Measurements from ENCODE around the gene AP2B1. TPM values are rescaled to one million over a fixed set of nuclear protein-coding genes. Genes with fewer than 3 reads are reported as not detected.

AP2B1 gene
- total and polyA plus RNA-seq, 2 experiments from 2014 or later, result 76.1 to 87.0 TPM

- no peaks in the 10 kb centered on the region for H3K79me2 ChIP-seq
- WGBS (ENCODE audit: low lambda C conversion rate, missing lambda C conversion rate), result 100% methylated on average over 1 of the region's 1 CpG
- DNase-seq (ENCODE audit: low spot score), result no peak
- H3K9me3 ChIP-seq (ENCODE audit: low read depth), result no peaks in the 10 kb centered on the region
- no peaks in the 10 kb centered on the region for H3K4me1 ChIP-seq (ENCODE audit: insufficient read depth)
- H3K4me3 ChIP-seq, result no peak overlapping the region
- H3K9me2 ChIP-seq (replicated peaks; ENCODE audit: insufficient read depth), result no peaks in the 10 kb centered on the region
- no peaks in the 10 kb centered on the region for H3K27me3 ChIP-seq
- no peak overlapping the region for H3K27ac ChIP-seq
- H3K4me2 ChIP-seq, result no peak overlapping the region
- TF ChIP-seq CTCF (IDR thresholded peaks at IDR 0.05; ENCODE audit: poor library complexity) (no peak), EZH2phosphoT487 (IDR thresholded peaks at IDR 0.05; ENCODE audit: low read depth, severe bottlenecking, unreplicated experiment) (no peak), EZH2 (IDR thresholded peaks at IDR 0.05; ENCODE audit: borderline replicate concordance) (no peak)
- no peak overlapping the region for H2AFZ ChIP-seq
- no peaks in the 10 kb centered on the region for H4K20me1 ChIP-seq (ENCODE audit: insufficient read depth, poor library complexity, severe bottlenecking)
- no peaks in the 10 kb centered on the region for H3K36me3 ChIP-seq (replicated peaks; ENCODE audit: insufficient read depth, low read depth)
These were observed 73.8 kb downstream of the AP2B1 start for GRCh38 chr17:35660902-35661301.

GRCh38 chr17:35664685-35665084 is 77.6 kb downstream of the AP2B1 start:
- no peak overlapping the region for H3K4me2 ChIP-seq
- no peak for DNase-seq (ENCODE audit: low spot score)
- no peaks in the 10 kb centered on the region for H3K36me3 ChIP-seq (replicated peaks; ENCODE audit: insufficient read depth, low read depth)
- H3K27me3 ChIP-seq, result no peaks in the 10 kb centered on the region
- no peak overlapping the region for H3K27ac ChIP-seq
- 92% methylated on average over 5 of the region's 5 CpGs for WGBS (ENCODE audit: low lambda C conversion rate, missing lambda C conversion rate)
- no peaks in the 10 kb centered on the region for H3K4me1 ChIP-seq (ENCODE audit: insufficient read depth)
- H3K79me2 ChIP-seq, result no peaks in the 10 kb centered on the region
- no peaks in the 10 kb centered on the region for H3K9me2 ChIP-seq (replicated peaks; ENCODE audit: insufficient read depth)
- no peak overlapping the region for H3K4me3 ChIP-seq
- TF ChIP-seq EZH2 (IDR thresholded peaks at IDR 0.05; ENCODE audit: borderline replicate concordance) (no peak), EZH2phosphoT487 (IDR thresholded peaks at IDR 0.05; ENCODE audit: low read depth, severe bottlenecking, unreplicated experiment) (no peak), CTCF (IDR thresholded peaks at IDR 0.05; ENCODE audit: poor library complexity) (no peak)
- H3K9me3 ChIP-seq (ENCODE audit: low read depth), result no peaks in the 10 kb centered on the region
- H2AFZ ChIP-seq, result no peak overlapping the region
- no peaks in the 10 kb centered on the region for H4K20me1 ChIP-seq (ENCODE audit: insufficient read depth, poor library complexity, severe bottlenecking)

DNA sequence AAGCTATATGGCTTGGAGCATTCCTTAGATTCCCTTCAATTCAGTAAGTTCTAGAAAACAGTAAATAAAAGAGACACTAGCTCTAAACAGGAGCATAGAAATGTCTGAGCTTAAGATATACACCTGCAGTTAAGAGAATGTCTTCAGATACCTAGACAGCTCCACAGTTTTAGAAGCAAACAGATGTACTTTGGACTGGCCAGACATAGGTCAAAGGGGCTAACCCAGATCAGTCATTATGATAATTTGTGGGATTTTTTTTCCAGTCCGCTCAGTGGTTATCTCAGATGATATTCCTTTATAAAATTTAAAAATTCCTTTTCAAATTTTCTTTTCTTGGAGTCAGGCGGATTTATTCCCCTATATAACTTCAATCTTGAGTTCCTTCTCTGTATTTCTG is 78.5 kb downstream of the AP2B1 start:
- H3K9me3 ChIP-seq (ENCODE audit: low read depth), result no peaks in the 10 kb centered on the region
- H4K20me1 ChIP-seq (ENCODE audit: insufficient read depth, poor library complexity, severe bottlenecking), result no peaks in the 10 kb centered on the region
- H3K9me2 ChIP-seq (replicated peaks; ENCODE audit: insufficient read depth), result no peaks in the 10 kb centered on the region
- no peaks in the 10 kb centered on the region for H3K36me3 ChIP-seq (replicated peaks; ENCODE audit: insufficient read depth, low read depth)
- no peaks in the 10 kb centered on the region for H3K27me3 ChIP-seq
- H3K27ac ChIP-seq, result no peak overlapping the region
- no peak overlapping the region for H3K4me3 ChIP-seq
- H2AFZ ChIP-seq, result no peak overlapping the region
- TF ChIP-seq CTCF (IDR thresholded peaks at IDR 0.05; ENCODE audit: poor library complexity), result no peak
- TF ChIP-seq EZH2 (IDR thresholded peaks at IDR 0.05; ENCODE audit: borderline replicate concordance), result no peak
- no peak for TF ChIP-seq EZH2phosphoT487 (IDR thresholded peaks at IDR 0.05; ENCODE audit: low read depth, severe bottlenecking, unreplicated experiment)
- WGBS (ENCODE audit: low lambda C conversion rate, missing lambda C conversion rate), result 96% methylated on average over 2 of the region's 2 CpGs
- H3K4me2 ChIP-seq, result no peak overlapping the region
- no peaks in the 10 kb centered on the region for H3K4me1 ChIP-seq (ENCODE audit: insufficient read depth)
- H3K79me2 ChIP-seq, result no peaks in the 10 kb centered on the region
- DNase-seq (ENCODE audit: low spot score), result no peak

DNA sequence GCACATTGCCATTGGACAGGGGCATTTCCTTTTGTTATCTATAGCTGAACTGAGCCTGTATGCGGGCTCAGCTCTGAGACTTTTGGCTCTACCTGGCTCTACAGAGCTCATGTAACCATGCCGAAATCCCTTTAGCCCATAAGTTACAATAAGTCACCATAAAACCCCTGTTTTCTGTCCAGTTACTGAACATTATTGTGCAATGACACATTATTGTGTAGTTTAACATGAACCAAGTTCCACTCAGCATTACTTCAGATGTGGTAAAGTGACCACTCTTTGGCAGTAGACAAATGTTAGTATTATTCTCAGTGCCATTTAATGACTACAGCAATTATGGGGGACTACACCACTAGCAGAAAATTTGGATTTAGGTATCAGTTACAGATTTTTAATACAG is 78.9 kb downstream of the AP2B1 start:
- H3K27me3 ChIP-seq, result no peaks in the 10 kb centered on the region
- no peak overlapping the region for H2AFZ ChIP-seq
- WGBS (ENCODE audit: low lambda C conversion rate, missing lambda C conversion rate), result 50% methylated on average over 2 of the region's 2 CpGs
- H3K4me1 ChIP-seq (ENCODE audit: insufficient read depth), result no peaks in the 10 kb centered on the region
- no peak overlapping the region for H3K4me3 ChIP-seq
- no peaks in the 10 kb centered on the region for H3K79me2 ChIP-seq
- no peaks in the 10 kb centered on the region for H3K36me3 ChIP-seq (replicated peaks; ENCODE audit: insufficient read depth, low read depth)
- H3K4me2 ChIP-seq, result no peak overlapping the region
- no peak overlapping the region for H3K27ac ChIP-seq
- TF ChIP-seq CTCF (IDR thresholded peaks at IDR 0.05; ENCODE audit: poor library complexity) (no peak), EZH2phosphoT487 (IDR thresholded peaks at IDR 0.05; ENCODE audit: low read depth, severe bottlenecking, unreplicated experiment) (no peak), EZH2 (IDR thresholded peaks at IDR 0.05; ENCODE audit: borderline replicate concordance) (no peak)
- no peaks in the 10 kb centered on the region for H3K9me3 ChIP-seq (ENCODE audit: low read depth)
- no peaks in the 10 kb centered on the region for H3K9me2 ChIP-seq (replicated peaks; ENCODE audit: insufficient read depth)
- H4K20me1 ChIP-seq (ENCODE audit: insufficient read depth, poor library complexity, severe bottlenecking), result no peaks in the 10 kb centered on the region
- DNase-seq (ENCODE audit: low spot score), result no peak
